Effector CD8-positive, alpha-beta T cell (primary cell): ENCODE data around the gene UNC119B.

Source experiments
- DNase-seq: peaks from one replicate; lab custom pipeline; 2025; lab: John Stamatoyannopoulos, UW

Gene UNC119B

DNA sequence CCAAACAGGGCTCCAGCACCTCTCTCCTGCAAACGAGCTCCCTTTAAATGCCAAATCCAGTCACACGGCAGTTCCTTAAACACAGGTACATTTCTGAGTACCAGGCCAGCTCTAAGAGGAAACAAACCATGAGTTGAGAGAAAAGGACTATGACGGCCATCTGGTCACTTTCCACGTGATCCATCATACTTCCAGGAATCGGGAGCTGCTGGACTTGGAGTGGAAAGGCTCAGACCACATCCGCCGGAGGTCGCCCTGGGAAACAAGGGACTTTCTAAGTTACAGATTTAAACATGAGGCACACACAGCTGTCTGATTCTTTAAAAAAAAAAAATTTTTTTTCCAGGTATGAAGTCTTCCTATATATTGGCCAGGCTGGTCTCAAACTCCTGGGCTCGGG lies 54.6 kb downstream of the UNC119B start:
- DNase-seq, result no peak

DNA sequence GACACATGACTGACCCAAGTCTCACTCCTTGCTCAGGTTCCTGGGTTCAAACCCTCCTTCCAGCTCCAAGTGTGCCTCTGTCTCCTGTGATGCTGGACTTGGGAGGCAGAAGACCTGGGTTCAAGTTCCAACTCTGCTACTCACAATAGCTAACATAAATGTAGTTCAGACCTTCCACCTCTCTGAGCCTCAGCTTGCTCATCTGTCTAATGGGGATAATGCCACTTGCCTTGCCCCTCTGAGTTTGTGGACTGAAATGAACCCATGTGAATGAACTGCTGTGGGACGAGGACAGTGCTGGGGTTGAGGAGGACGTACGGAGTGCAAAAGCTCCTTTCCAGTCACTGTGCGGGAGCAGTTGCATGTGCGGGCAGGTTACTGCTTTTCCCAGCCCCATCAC lies 56.3 kb downstream of the UNC119B start:
- no peak for DNase-seq

DNA sequence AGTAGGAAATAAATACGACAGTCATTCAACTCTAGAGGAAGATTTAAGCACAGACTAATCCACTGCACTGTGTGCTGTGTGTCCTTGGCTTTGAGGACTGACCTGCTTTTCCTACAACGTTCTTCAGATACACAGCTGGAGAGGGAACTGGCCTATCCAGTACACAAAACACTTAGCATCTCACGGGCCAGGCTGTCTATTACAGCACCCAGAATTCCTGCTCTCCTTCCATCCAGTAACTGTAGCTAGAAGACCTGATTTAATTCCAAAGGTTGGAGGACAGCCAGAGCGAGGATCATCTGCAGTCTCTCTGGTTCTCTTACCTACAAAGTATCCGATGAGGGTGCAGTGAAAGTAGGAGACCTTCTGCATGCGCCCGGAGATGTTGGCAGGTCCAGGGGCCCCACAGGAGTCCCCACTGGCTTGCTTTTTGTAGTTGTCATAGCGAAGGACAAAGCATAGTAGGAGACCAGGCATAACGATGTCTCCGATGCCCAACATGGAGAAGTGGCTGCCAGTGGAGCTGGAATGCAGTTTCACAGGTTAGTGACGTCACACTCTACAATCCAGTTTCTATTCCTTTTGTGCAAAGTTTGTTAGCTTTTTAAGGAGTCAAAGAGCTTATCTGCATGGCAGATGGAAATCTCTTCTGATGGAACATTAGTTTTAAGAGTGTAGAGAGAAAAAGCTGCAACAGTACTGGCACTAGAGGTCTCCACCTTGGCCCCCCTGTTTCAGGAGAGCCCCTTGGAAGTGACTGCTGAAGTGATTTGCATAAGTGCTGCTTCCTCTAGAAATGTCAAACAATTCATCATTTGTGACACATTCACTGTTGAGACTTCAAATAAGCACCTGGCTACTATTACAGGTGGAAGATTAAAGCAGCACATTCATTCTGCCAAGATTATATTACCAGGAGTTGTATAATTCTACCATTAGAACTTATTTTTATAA lies 57.1 kb downstream of the UNC119B start:
- no peak for DNase-seq

DNA sequence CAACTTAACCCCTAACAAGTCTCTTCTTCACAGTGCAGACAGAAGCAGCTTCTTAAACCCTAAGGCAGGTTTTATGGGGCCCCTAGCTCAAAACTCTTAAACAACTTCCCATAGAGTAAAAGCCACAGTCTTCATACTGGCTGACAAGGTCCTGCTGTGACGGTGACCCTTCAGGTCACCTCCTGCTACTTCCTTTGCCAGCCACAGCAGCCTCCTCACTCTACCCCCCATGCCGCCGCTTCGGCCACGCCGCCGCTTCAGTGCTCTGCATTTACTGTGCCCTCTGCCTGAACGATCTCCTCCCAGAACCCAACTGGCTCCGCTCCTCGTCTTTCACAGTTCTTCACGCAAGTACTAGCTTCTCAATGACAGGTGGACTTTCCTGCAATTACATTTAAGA lies 60.8 kb downstream of the UNC119B start:
- DNase-seq, result no peak
